ENCODE data around the gene FFAR4.

Gene FFAR4

GRCh38 chr10:93573051-93573909, 6.8 kb downstream of the FFAR4 start:
- DNase-seq: peak; percentile 41

- no peak for DNase-seq
Measured at GRCh38 chr10:93573924-93574323, 7.5 kb downstream of the FFAR4 start.

GRCh38 chr10:93576888-93577287, 10.4 kb downstream of the FFAR4 start:
- no peak for DNase-seq

- DNase-seq: no peak
Measured at GRCh38 chr10:93577565-93577964, 11.1 kb downstream of the FFAR4 start.

- DNase-seq: peak; percentile 82
Measured at GRCh38 chr10:93579089-93579488, 12.6 kb downstream of the FFAR4 start.

- no peak for DNase-seq
Measured at GRCh38 chr10:93579985-93580711, 13.7 kb downstream of the FFAR4 start.

GRCh38 chr10:93580828-93581227, 14.4 kb downstream of the FFAR4 start:
- no peak for DNase-seq

GRCh38 chr10:93584445-93584844, 18.0 kb downstream of the FFAR4 start:
- DNase-seq: no peak

GRCh38 chr10:93589648-93590562, 23.4 kb downstream of the FFAR4 start:
- DNase-seq: no peak

- no peak for DNase-seq
Measured at GRCh38 chr10:93590638-93591037, 24.2 kb downstream of the FFAR4 start.

- DNase-seq: no peak
Measured at GRCh38 chr10:93591065-93591808, 24.8 kb downstream of the FFAR4 start.

GRCh38 chr10:93593254-93593653, 26.8 kb downstream of the FFAR4 start:
- DNase-seq: no peak

- DNase-seq: no peak
Measured at GRCh38 chr10:93593749-93594148, 27.3 kb downstream of the FFAR4 start.

- DNase-seq: no peak
Measured at GRCh38 chr10:93594518-93594917, 28.1 kb downstream of the FFAR4 start.

GRCh38 chr10:93595378-93596161, 29.1 kb downstream of the FFAR4 start:
- DNase-seq: no peak

- no peak for DNase-seq
Measured at GRCh38 chr10:93596539-93596938, 30.1 kb downstream of the FFAR4 start.

GRCh38 chr10:93597075-93597599, 30.7 kb downstream of the FFAR4 start:
- DNase-seq: no peak

GRCh38 chr10:93598157-93598556, 31.7 kb downstream of the FFAR4 start:
- DNase-seq: peak; percentile 8

- no peak for DNase-seq
Measured at GRCh38 chr10:93599335-93599734, 32.9 kb downstream of the FFAR4 start.

GRCh38 chr10:93599778-93600177, 33.3 kb downstream of the FFAR4 start:
- DNase-seq: no peak

- no peak for DNase-seq
Measured at GRCh38 chr10:93600446-93601145, 34.1 kb downstream of the FFAR4 start.
